ENCODE data around the gene LCE1D.

Gene LCE1D

GRCh38 chr1:152817309-152817708 is 20.8 kb downstream of the LCE1D start:
- DNase-seq = no peak

- no peak for DNase-seq
Measured at GRCh38 chr1:152823294-152823693, 26.8 kb downstream of the LCE1D start.

GRCh38 chr1:152824964-152825363 is 28.4 kb downstream of the LCE1D start:
- no peak for DNase-seq

GRCh38 chr1:152827173-152827572 is 30.7 kb downstream of the LCE1D start, which contains the start of gene LCE1A:
LCE1A (plus strand) TSS chr1:152827473; CDS start chr1:152827473, 0 bp downstream.
- DNase-seq = no peak

DNA sequence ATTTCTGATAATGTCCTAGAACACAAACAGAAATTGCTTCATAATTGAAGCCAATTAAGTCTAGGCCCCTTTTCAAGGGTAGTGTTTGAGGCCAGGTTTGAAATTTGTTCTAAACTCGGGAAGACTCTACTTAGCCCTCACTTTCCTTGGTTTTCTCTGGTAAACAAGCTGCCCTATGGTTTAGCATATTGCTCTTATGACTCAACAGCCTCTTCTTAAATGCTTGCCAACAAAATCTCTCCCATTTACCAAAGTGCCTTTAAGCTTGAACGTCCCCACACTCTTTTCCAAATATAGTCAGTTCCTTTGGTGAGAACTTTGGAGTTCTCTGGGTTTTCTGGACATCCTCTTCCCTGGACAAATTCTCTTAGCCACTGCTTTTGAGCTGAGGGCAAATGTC is 40.3 kb downstream of the LCE1D start:
- DNase-seq = no peak

- no peak for DNase-seq
Measured at GRCh38 chr1:152842556-152842955, 46.0 kb downstream of the LCE1D start, which contains the start of gene LCE6A. LCE6A (plus strand) TSS chr1:152842856; CDS start chr1:152843521, 665 bp downstream.
